GOT3 (cell line): ENCODE results near the gene ANKRD17.
A peak's percentile ranks its signal among the peaks of the same experiment; 100 is the strongest.
"Not testable (repeated sequence)": the region's sequence is repeated elsewhere in the genome, so short reads cannot be mapped to it uniquely, and the experiment has no call there.

Experiments
- DNase-seq: peaks from one replicate; lab custom pipeline; 2025; ENCODE audit warnings: mixed read lengths; lab: John Stamatoyannopoulos, UW

ANKRD17 gene

DNA sequence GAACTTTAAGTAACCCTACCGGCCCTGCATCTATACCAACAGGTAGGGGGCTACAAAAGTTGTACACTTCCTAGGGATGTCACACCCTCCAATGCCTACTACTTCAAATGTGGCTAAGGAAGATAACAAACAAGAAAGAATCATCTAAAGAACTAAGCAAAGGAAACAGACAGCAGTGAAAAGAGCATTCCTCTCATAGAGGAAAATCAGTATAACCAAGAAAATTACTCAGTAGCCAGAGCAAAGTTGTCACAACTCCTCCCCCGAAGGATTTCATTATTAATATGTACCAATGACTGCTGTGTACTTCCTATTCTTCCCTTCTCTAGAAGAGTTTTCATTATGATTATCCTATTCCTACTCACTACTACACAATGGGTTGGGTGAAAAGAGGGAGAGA is 12.6 kb downstream of the ANKRD17 start:
- DNase-seq = no peak

DNA sequence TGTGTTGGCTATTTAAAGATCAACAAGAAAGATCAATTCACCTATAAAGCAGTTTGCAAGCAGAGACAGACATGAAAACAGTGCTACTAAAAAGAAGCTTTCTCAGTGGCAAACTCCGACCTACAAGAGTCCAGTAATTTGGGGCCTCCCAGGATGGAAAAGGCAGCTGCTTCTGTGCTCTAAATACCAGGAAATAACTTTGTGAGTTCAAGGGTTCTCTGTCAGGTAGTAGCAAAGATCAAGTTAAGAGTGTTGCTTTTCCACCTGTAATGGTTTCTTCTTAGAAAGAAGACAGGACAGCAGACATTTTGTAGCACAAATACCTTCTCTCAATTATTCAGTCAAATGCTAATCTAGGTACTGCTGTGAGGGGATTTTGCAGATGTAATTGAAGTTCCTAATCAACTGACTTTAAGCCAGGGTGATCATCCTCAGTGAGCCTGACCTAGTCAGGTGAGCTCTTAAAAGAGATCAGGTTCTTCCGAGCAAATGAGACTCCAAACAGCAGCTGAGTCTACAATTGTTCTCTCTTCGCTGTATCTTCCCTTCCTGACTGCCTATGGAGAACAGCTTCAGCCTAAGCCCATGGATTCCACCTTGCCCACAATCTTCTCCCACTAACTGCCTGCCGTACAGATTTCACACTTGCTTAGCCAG is 13.5 kb downstream of the ANKRD17 start:
- no peak for DNase-seq

DNA sequence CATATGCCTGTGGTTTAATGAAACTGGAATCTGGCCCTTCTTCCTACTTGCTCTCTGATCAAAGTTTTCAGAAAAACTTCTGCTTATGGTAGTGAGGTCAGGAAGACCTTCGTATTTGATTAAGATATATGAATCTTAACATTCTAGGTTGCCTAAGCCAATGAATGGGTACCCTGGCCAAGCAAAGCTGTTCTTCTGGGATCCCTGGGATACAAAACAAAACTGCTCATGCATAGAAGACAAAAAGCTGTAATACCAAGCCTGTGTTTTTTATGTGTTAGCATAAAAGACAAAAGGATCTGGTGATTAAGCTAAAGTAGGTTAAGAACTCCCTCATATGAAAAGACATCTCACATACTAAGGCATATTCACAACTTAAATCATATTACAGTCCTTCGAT is 21.6 kb downstream of the ANKRD17 start:
- DNase-seq = no peak

DNA sequence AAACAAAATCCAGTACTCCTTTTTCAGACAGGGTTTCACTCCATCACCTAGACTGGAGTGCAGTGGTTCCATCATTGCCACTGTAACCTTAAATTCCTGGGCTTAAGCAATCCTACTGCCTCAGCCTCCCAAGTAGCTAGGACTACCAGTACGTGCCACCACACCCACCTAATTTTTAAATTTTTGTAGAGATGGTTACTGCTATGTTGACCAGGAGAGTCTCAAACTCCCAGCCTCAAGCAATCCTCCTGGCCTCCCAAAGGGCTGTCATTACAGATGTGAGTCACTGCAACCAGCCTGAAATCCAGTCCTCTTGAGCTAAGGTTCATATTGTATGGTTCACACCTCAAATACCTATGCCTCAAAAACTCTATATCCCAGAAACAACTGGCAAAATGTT is 22.4 kb downstream of the ANKRD17 start:
- DNase-seq = no peak

DNA sequence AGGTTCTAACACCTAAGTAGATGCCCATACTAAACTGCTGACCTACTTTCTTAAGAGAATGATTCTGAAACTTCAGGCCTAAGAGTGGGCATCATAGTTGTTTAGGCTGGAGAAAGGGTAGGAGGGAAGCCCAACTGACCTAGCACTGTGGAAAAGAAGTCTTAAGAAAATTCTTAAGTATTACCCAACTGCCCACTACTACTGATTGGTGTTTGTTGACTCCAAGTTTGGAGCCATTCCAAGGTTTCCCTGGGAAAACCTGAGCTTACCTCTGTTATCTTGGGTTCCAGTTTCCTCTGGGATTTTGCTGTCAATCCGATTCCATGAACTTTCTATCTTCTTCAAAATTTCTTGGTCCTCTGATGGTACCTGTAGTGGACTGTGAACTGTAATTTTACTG is 23.9 kb downstream of the ANKRD17 start:
- no peak for DNase-seq

DNA sequence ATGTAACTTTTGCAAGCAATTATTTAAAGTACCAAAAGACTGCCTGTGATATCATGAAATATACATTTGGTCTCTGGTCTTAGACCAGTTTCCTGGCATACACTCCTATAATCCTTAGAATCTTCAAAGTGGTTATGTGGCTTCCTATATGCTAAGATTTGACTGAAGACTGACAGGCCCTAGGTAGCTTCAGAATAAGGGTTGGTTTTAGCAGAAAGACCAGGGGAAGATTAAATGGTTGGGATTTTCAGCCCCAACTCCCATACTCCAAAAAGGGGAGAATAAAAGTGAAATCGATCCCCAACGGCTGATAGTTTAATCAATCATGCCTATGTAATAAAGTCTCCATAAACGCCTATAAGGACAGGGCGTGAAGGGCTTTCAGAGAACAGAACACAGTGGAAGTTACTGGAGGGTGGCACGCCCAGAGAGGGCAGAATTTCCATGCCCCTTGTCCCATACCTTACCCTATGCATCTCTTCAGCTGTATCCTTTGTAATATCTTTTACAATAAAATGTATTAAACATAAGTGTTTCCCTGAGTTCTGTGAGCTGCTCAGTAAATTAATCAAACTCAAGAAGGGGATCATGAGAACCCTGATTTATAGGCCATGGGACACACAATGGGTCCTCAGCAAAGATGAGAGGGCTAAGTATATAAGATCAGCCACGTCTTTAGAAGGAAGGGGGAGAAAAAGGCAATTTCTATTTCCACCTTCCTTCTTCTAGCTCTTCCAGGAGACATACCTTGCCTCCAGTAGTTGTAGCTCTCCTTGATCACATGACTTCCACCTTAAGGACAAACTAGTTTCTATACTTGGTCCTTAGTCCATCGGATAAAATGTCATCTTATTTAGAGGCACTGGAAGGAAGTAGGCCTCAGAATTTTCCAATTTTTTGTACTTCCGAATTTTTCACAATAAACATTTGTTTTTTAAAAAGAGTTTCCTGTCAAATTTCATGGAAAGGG is 26.8 kb downstream of the ANKRD17 start:
- DNase-seq = no peak

DNA sequence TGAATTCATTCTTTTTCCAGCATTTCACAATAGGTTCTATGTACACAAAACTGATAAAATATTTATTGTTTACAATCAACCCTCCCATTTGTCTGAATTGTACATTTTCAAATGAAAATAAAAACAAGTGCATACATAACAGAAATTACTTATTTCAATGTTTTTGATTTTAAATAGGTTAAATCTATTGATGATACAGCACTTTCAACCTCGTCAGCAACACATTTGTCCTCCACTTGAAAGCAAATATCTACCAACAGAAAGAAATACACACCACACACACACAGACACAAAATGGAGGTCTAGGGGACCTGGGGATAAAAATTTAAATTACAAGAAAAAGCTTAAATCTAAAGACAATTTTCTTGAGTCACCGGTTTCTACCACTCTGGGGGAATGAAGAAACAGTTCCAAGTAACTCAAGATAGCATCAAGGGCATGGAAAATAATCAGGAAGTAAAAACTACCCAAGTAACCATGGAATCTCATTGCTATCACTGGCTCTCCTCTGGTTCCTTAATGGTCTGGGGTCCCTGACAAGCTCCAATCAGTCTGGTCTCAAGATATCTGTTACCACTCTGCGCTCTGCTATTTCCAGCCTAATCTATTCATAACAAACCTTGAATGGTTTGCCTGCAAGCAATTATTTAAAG is 27.6 kb downstream of the ANKRD17 start:
- DNase-seq = no peak

DNA sequence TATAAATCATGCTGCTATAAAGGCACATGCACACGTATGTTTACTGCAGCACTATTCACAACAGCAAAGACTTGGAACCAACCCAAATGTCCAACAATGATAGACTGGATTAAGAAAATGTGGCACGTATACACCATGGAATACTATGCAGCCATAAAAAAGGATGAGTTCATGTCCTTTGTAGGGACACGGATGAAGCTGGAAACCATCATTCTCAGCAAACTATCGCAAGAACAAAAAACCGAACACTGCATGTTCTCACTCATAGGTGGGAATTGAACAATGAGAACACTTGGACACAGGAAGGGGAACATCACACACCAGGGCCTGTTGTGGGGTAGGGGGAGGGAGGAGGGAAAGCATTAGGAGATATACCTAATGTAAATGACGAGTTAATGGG is 29.8 kb downstream of the ANKRD17 start:
- DNase-seq = not testable (repeated sequence)

DNA sequence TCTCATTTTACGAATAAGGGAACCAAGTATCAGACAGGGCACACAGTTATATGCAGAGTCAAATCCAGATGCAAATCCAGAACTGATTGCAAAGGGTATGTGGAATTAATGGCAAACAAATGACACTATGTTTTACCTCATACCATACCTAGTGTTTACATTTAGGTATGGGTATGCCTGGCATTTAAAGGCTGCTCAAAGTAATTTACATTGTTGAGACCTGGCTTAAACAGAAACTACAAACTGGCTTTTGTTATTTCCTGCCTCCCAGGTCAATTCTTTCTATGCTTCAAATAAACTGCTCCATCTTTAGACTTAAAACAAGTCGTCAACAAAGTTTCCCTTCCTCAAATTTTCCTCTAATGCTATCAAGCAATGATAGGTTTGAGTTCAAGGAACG is 33.7 kb downstream of the ANKRD17 start:
- no peak for DNase-seq

DNA sequence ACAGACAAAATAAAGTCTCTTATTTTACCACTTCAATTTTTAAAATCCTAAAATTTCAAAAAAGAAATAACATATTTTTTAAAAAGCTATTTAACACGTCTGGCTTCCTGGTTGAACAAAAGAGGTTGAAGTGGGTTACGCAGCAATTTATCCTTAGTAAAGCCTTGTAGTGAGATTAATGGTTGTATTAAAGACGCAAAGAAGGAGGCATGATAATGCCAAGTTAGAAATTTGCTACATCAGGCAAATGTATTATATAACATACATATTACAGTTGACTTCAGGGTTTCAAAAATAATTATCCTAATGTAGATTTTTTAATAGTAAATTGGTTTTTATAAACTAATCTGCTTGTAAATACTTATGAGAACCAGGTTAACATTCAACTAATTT is 35.3 kb downstream of the ANKRD17 start:
- no peak for DNase-seq

DNA sequence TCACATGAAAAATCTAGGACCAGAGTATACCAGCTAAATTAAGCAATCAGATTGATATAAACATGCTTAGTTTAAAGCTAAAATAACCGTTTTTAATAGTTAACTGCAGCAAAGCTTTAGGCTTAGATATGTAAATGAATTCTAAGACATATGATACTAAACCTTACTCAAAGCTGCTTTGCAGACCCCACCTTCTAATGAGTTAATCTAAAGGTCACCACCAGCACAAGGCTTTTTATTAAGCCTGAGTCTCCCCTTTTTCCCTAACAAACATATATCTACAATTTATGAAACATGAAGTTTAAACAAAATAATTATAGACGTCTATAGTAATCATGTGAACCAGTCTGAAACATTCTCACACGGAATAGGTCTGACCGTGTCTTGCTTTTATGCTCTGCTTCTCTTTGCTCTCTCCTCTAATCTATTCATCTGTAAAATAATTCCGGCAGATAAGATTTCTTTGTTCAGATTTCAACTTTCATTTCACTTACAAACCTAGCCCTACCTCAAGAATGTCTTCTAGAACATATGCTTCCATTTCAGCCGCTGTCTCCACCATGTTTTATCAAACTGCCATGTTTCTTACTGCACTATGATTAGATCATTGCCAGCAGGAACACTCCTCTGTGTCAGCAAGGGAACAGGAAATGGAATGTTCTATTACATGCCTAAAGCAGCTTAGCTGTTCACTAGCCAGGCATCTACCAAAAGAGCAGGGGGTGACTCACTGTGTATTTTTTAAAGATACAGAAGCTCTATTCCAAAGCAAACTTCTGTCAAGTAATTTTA is 35.9 kb downstream of the ANKRD17 start:
- peak; percentile 25 for DNase-seq

DNA sequence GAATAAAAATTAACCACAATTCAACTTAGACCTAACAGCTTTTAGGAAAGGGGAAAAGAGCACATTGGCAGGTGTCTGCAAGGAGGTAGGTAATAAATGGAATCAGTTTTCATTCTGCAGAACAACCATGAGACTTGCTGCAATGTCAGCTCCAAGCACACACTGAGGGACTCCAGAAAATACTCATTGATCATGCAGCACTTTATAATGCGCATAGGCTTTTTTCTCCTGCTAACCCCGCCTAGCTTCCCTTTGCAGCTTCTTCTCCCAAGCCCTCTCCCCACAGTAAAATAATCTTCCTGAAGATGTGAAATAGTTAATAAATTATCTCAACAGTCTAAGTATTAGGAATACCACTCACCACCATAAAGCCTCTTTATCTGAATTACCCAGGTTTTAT is 36.9 kb downstream of the ANKRD17 start:
- no peak for DNase-seq

DNA sequence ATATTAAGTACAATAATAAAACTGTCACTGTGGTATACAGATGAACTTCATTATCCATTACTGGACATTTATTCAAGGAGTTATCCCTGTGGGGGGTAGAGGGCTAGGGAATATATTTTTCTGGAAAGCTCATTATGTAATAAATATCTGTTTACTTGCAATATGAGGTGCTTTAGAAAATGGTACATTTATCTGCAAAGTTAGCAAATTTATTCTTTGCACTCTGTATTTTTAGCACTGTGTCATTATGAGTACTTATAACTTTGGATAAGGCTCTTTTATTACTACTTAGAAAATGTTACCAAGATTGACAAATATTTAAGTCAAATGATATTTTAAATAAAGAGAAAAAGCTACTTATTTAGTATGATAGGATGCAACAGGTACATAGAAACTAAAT is 37.8 kb downstream of the ANKRD17 start:
- no peak for DNase-seq

DNA sequence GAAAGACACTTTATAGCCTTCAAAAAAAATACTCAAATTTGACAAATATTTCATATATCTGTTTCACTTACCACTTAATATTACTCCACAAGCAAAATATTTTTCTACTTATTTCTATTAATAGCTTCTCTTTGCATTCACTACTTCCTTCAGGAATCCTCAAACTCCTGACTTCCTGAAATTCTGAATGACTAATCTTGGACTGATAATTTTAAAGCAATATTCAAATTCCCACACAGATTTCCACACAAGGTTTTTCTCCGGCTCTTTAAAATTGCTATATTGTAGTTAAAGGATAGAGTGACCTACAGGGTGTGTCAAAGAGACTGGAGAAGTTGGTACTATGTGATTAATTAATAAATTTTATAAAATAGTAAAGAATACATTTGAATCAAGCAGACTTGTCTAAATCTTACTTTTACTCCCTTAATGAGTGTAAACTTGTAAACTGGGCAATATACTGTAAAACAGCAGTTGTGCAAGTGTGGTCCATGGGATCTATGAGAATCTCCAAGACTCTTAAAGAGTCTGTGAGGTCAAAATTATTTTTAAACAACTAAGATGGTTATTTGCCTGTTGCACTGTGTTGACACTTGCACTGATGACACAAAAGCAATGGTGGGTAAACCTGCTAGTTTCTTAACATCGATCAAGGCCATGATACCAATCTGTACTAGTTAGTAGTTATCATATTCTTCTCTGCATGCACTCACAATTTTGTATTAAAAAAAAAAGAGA is 44.5 kb downstream of the ANKRD17 start:
- no peak for DNase-seq

DNA sequence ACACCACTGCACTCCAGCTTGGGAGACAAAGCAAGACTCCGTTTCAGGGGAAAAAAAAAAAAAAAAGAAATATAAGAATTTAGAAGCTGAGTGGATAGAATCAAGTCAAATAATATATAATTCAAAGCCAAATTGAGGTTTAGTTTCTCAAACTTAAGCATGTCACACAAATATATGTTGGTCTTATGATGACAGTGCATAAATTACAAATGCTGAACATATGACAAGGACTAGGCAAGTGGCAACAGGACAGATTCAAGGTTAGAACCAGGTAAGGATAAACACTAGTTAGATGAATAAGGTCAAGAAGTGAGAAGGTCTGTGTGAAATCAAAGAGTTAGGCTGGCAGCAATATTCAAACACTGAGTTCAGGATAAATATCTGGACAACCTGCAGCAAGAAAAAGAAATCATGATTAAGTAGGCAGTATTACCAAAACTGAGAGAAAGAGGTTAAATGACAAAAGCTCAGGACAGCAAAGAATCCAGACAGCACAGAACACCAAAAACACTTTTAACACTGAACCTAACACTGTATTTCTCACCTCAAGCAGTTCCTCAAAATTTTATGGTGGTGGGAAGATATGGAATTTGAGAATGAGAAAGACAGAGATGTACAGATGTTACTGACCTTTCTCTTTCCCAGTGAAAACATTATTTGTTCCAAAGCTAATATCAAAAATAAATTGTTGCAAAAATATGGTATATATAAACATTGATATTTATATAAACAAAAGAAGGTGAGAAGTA is 45.4 kb downstream of the ANKRD17 start:
- no peak for DNase-seq

DNA sequence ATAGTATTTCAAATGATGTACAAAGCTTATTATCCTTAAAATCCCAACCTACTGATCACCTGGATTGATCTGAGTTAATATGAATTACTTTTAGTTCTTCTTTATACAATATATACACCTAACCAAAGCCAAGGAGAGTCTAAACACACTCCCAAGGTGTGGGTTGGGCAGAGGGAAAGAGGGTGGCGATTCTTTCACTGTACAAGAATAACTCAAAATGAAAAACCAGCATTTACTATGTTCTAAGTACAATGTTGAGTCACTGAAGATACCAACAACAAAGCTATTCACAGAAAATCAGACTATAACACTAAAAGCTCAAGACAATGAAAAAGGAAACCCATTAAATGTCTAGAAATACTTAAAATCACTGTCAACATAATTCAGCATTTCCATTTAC is 46.6 kb downstream of the ANKRD17 start:
- DNase-seq = no peak

DNA sequence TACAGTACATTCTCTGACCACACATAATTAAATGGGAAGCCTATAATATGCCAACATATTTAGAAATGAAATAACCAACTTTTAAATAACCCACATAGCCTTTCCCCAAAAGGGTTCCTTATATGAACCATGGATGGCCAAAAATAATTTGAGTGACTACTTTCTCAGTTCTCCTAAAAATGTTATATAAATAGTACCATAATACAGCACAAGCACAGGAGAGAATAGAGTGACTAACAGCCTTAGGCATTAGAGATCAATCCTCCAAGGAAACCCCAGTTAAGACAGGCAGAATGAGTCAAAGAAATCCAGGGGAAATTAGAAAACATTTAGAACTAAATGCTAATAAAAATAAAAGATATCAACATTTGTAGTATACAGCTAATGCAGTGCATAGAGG is 50.2 kb downstream of the ANKRD17 start:
- no peak for DNase-seq

DNA sequence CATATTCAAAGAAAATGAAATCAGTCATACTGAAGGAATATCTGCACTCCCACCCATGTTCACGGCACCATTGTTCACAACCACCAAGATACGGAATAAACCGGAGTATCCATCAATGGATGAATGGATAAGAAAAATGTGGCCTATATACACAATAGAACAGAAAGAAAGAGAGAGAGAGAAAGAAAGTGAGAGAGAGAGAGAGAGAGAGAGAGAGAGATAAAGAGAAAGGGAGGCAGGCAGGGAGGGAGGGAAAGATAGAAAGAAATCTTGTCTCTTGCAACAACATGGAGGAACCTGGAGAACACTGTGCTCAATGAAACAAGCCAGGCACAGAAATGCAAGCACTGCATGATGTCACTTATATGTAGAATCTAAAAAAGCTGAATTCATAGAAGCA is 52.4 kb downstream of the ANKRD17 start:
- no peak for DNase-seq

DNA sequence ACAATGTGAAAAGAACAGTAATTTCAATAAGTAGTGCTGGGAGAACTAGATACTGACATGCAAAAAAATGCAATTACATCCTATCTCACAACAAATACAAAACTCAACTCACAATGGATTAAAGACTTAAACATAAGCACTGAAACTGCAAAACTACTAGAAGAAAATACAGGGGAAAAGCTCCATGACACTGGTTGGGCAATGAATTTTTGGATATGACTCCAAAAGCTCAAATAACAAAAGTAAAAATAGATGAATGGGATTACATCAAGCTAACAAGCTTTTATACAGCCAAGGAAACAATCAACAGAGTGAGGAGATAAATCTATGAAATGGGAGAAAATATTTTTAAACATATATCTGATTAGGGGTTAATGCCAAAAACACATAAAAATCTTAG is 53.1 kb downstream of the ANKRD17 start:
- no peak for DNase-seq

DNA sequence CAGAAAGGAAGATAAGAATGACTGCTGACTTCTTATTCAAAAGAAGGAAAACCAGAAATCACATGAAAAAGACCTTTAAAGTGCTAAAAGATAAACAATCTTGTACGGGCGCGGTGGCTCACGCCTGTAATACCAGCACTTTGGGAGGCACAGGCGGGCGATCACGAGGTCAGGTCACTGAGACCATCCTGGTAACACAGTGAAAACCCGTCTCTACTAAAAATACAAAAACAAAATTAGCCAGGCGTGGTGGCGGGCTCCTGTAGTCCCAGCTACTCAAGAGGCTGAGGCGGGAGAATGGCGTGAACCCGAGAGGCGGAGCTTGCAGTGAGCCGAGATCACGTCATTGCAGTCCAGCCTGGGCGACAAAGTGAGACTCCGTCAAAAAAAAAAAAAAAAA is 54.6 kb downstream of the ANKRD17 start:
- DNase-seq = not testable (repeated sequence)

DNA sequence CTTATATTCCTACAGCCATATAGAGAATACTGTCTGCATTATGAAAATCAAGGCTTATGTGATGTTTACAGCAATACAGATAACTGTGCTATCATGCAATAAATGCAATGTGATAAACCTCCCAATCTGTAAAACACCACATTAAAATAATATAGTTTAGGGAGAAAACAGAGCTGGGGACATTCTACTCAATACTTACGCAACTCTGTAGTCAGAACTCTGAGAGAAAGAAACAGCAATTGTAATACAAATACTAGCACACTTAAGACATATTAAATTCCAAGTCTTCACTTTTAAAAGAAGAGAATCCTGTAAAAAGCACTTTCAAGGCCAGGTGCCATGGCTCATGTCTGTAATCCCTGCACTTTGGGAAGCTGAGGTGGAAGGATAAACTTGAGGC is 61.4 kb downstream of the ANKRD17 start:
- DNase-seq = no peak
